ENCODE data around the gene MACO1. TPM values are rescaled to one million over a fixed set of nuclear protein-coding genes. Genes with fewer than 3 reads are reported as not detected.

Gene MACO1
- total and polyA plus RNA-seq, 10 of the 15 experiments (the other 5 are each of a cell fraction or from before 2014, with no cell fraction given): 3.2 to 19.8 (median 10.3) TPM

- TF ChIP-seq ZBTB4 (CRISPR knock-in tag; IDR thresholded peaks at IDR 0.05): no peak
Measured at GRCh38 chr1:25468033-25468432, 37.3 kb downstream of the MACO1 start (continued).

- SMC1A ChIA-PET (ENCODE audit: uncharacterized antibody, unreplicated experiment): interaction anchor here (0.7 to 6.2 kb wide), 5 partner anchors 9 to 139 kb away, joined by 4 to 52 read pairs (median 5); no protein-coding TSS in a partner anchor
Measured at GRCh38 chr1:25469177-25469576, 38.5 kb downstream of the MACO1 start.

More at GRCh38 chr1:25469177-25469576, 38.5 kb downstream of the MACO1 start:
- ChIA-PET CTCF (interaction anchor here (0.7 to 2.3 kb wide), 4 partner anchors 19 to 42 kb away, joined by 3 to 9 read pairs (median 4); no protein-coding TSS in a partner anchor), RAD21 (ENCODE audit: unreplicated experiment) (interaction anchor here (0.6 to 2.0 kb wide), 4 partner anchors 19 to 1077 kb away, joined by 3 to 5 read pairs (median 4); no protein-coding TSS in a partner anchor), POLR2A (interaction anchor here (0.6 to 2.4 kb wide), 3 partner anchors 19 to 28 kb away, joined by 3 to 17 read pairs (median 10); no protein-coding TSS in a partner anchor)
- Histone ChIP-seq H3K27me3 (replicated peaks in 1 of 2; ENCODE audit: control insufficient read depth in 2 of 2, insufficient read depth in 2 of 2, low read length in 1 of 2) (no peaks in the 10 kb centered on the region), H2AFZ (ENCODE audit: control insufficient read depth, low read depth, low read length) (no peak overlapping the region), H4K20me1 (ENCODE audit: control insufficient read depth, insufficient read depth) (no peaks in the 10 kb centered on the region), H3K9ac (ENCODE audit: control insufficient read depth, insufficient read depth, low read length) (no peak overlapping the region), H3K79me2 (ENCODE audit: control insufficient read depth, insufficient read depth, low read length) (peaks cover 8% of the 10 kb centered on the region), H3K27ac (ENCODE audit: control insufficient read depth, insufficient read depth) (no peak overlapping the region), H3K36me3 (ENCODE audit: control insufficient read depth in 2 of 2, insufficient read depth in 2 of 2, low read length in 1 of 2) (peaks cover 0 to under 1% of the 10 kb centered on the region in 2 experiments; a peak in 1 of 4 replicates), H3K4me3 (no peak overlapping the region), H3K4me2 (ENCODE audit: control insufficient read depth, insufficient read depth) (no peak overlapping the region), H3K4me1 (ENCODE audit: control insufficient read depth, insufficient read depth, low read length) (peaks cover 11% of the 10 kb centered on the region), H3K9me3 (replicated peaks; ENCODE audit: control insufficient read depth, insufficient read depth, low read length) (no peaks in the 10 kb centered on the region)
- ATAC-seq (no peak), FAIRE-seq (no peak), DNase-seq (ENCODE audit: low read depth, low spot score) (no peak)
- BruUV-seq (replicated peaks): no TSS peak
- WGBS (ENCODE audit: insufficient coverage, insufficient replicate concordance, low lambda C conversion rate, missing lambda C conversion rate): 68% methylated on average over 2 of the region's 2 CpGs
- in situ Hi-C loops (cut with MboI): no loop called here
- intact Hi-C loops (cut with micrococcal nuclease; ENCODE audit: unreplicated experiment): no loop called here
- TF ChIP-seq PKNOX1 (IDR thresholded peaks at IDR 0.05) (no peak), TCF7 (IDR thresholded peaks at IDR 0.05; ENCODE audit: borderline replicate concordance) (no peak), IRF3 (IDR thresholded peaks at IDR 0.05) (no peak), CHD1 (IDR thresholded peaks at IDR 0.05; ENCODE audit: low read depth, low read length) (no peak), NKRF (conservative IDR thresholded peaks at IDR 0.05) (no peak)
